Activated T-helper 1 cell treated with anti-CD3 and anti-CD28 coated beads, Interleukin-12 subunit alpha, Interleukin-12 subunit beta, Interleukin-2, Interleukin-4 antibody, amounts not matched to agents 30 ng/mL and 10 ng/mL and 1 ng/mL, durations not matched to agents 14 hours and 24 hours and 36 hours (primary cell): ENCODE measurements around the gene HIPK2. TPM values are rescaled to one million over a fixed set of nuclear protein-coding genes. Genes with fewer than 3 reads are reported as not detected.
"Not testable (repeated sequence)": the region's sequence is repeated elsewhere in the genome, so short reads cannot be mapped to it uniquely, and the experiment has no call there.

Experiments
- DNase-seq: peaks from one replicate; pipeline ENCODE4 v3.0.0; 2021; ENCODE audit warnings: low spot score
- H3K27ac Mint-ChIP-seq: one replicate; pipeline ENCODE4 v1.8.0; 2021; ENCODE audit warnings: mild to moderate bottlenecking, mixed read lengths
- H3K27me3 Mint-ChIP-seq: one replicate; pipeline ENCODE4 v1.8.0; 2022; ENCODE audit warnings: mild to moderate bottlenecking, moderate library complexity, mixed read lengths; ENCODE audit not compliant: insufficient read depth
- H3K36me3 Mint-ChIP-seq: one replicate; pipeline ENCODE4 v1.8.0; 2021; ENCODE audit warnings: low read depth, mixed read lengths
- H3K4me1 Mint-ChIP-seq: one replicate; pipeline ENCODE4 v1.8.0; 2021; ENCODE audit warnings: low read depth, mixed read lengths
- H3K4me3 Mint-ChIP-seq: one replicate; pipeline ENCODE4 v1.8.0; 2021; ENCODE audit warnings: mild to moderate bottlenecking, moderate library complexity, mixed read lengths
- H3K9me3 Mint-ChIP-seq: one replicate; pipeline ENCODE4 v1.8.0; 2021; ENCODE audit warnings: mixed read lengths
- intact Hi-C: fragments of 100-400 bp; cut with micrococcal nuclease; formaldehyde crosslinking; loops from one replicate; pipeline ENCODE4 v1.15.1; 2024
- total RNA-seq: library from RNA; stranded (reverse); gene quantifications from 2 replicates; pipeline ENCODE4 v1.2.3, GENCODE V29; 2022

Gene HIPK2
- total RNA-seq, 1 donor from 2014 or later, result 28.3 TPM

- H3K27ac Mint-ChIP-seq, result no peak overlapping the region
- H3K27me3 Mint-ChIP-seq, result no peaks in the 10 kb centered on the region
- H3K4me1 Mint-ChIP-seq, result no peaks in the 10 kb centered on the region
- H3K9me3 Mint-ChIP-seq, result no peaks in the 10 kb centered on the region
- intact Hi-C loops, result no loop called here
- peaks cover 26% of the 10 kb centered on the region for H3K36me3 Mint-ChIP-seq
- DNase-seq, result no peak
- no peak overlapping the region for H3K4me3 Mint-ChIP-seq
Measured at GRCh38 chr7:139613971-139614411, 163.8 kb downstream of the HIPK2 start.

GRCh38 chr7:139611556-139611955 lies 166.2 kb downstream of the HIPK2 start:
- H3K27me3 Mint-ChIP-seq, DNase-seq, intact Hi-C loops, H3K9me3 Mint-ChIP-seq, H3K27ac Mint-ChIP-seq, H3K4me1 Mint-ChIP-seq, H3K4me3 Mint-ChIP-seq: not testable (repeated sequence)
- H3K36me3 Mint-ChIP-seq, result peaks cover 29% of the 10 kb centered on the region

DNA sequence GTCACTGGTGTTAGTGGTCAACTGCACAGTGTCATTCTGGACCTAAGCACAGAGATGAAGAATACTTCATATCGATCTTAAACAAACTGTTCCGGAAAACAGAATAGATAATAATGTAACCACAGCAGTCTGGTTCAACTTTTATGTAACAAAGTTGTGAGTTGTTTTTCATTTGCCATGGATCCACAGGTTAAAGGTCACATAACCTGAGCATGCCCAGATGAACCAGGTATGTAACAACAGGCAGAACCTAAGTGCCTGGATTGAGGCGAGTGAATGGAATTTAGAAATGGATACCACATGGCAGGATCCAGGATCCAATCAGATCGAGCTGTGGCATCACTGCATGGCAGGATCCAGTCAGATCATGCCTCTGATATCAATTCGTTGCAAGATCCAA lies 167.2 kb downstream of the HIPK2 start:
- H3K4me3 Mint-ChIP-seq, result no peak overlapping the region
- H3K9me3 Mint-ChIP-seq, result no peaks in the 10 kb centered on the region
- H3K27me3 Mint-ChIP-seq, result no peaks in the 10 kb centered on the region
- intact Hi-C loops, result no loop called here
- peaks cover 27% of the 10 kb centered on the region for H3K36me3 Mint-ChIP-seq
- no peak overlapping the region for H3K27ac Mint-ChIP-seq
- H3K4me1 Mint-ChIP-seq, result no peaks in the 10 kb centered on the region
- DNase-seq, result no peak

DNA sequence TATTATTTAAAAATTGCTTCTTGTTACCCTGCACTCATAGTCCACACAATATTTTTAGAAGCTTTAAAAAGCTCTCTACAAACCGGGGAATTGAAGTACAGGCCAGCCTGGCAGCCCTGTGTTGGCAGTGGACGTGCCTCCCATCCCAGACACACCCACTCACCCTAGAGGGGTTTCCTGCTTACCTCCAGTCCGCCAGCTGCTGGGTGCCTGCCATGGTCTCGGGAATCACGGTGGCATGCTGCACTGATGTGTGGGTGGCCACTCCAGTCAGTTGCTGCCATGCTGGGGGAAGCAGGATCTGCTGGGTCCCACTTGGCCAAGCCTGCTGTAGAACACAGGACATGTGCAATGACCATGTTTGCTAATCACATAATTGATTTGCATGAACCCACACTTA lies 173.9 kb downstream of the HIPK2 start:
- H3K4me1 Mint-ChIP-seq, result no peaks in the 10 kb centered on the region
- no peak overlapping the region for H3K27ac Mint-ChIP-seq
- intact Hi-C loops, result no loop called here
- no peak overlapping the region for H3K4me3 Mint-ChIP-seq
- no peaks in the 10 kb centered on the region for H3K9me3 Mint-ChIP-seq
- H3K36me3 Mint-ChIP-seq, result peaks cover 19% of the 10 kb centered on the region
- H3K27me3 Mint-ChIP-seq, result no peaks in the 10 kb centered on the region
- DNase-seq, result no peak

GRCh38 chr7:139603282-139603681 lies 174.5 kb downstream of the HIPK2 start:
- intact Hi-C loops, result no loop called here

DNA sequence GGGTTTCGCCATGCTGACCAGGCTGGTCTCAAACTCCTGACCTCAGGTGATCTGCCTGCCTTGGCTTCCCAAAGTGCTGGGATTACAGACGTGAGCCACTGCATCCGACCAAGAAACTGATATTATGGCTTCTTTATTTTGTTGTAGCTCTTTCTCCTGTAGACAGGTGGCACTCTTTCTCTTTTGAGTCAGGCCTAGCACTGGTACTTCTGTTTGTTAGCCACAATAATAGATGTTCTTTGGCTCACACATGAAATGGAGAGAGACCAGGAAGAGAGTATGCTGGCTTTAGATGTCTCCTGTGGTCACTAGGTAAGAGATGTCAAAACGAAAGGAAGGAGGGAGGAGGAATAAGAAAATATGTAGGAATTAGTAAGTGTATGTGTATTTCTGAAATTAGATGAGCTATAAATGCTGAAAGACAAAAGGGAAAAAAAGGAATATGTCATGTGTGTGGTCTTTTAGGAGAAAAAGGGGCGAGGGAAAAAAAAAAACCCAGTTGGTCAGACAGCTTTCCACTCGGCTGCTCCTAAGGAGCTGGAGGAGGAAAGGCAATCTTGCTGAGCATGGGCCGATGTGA lies 175.6 kb downstream of the HIPK2 start:
- H3K27ac Mint-ChIP-seq, result no peak overlapping the region
- no peak overlapping the region for H3K4me3 Mint-ChIP-seq
- peaks cover 19% of the 10 kb centered on the region for H3K36me3 Mint-ChIP-seq
- intact Hi-C loops, result loop anchor here (1.0 kb wide), 3 partner anchors 18 to 400 kb away; no protein-coding TSS in a partner anchor
- no peaks in the 10 kb centered on the region for H3K27me3 Mint-ChIP-seq
- no peak for DNase-seq
- no peaks in the 10 kb centered on the region for H3K9me3 Mint-ChIP-seq
- no peaks in the 10 kb centered on the region for H3K4me1 Mint-ChIP-seq

More at GRCh38 chr7:139603282-139603681, 174.5 kb downstream of the HIPK2 start:
- H3K4me1 Mint-ChIP-seq, result no peaks in the 10 kb centered on the region
- no peak overlapping the region for H3K4me3 Mint-ChIP-seq
- no peak for DNase-seq
- H3K27ac Mint-ChIP-seq, result no peak overlapping the region
- H3K27me3 Mint-ChIP-seq, result no peaks in the 10 kb centered on the region
- no peaks in the 10 kb centered on the region for H3K9me3 Mint-ChIP-seq
- peaks cover 22% of the 10 kb centered on the region for H3K36me3 Mint-ChIP-seq

- H3K4me1 Mint-ChIP-seq, result no peaks in the 10 kb centered on the region
- H3K4me3 Mint-ChIP-seq, result no peak overlapping the region
- no peaks in the 10 kb centered on the region for H3K27me3 Mint-ChIP-seq
- no peak for DNase-seq
- H3K9me3 Mint-ChIP-seq, result no peaks in the 10 kb centered on the region
- peaks cover 15% of the 10 kb centered on the region for H3K36me3 Mint-ChIP-seq
- no peak overlapping the region for H3K27ac Mint-ChIP-seq
- intact Hi-C loops, result no loop called here
Measured at GRCh38 chr7:139601176-139601575, 176.6 kb downstream of the HIPK2 start.

- Mint-ChIP-seq H3K27me3 (no peaks in the 10 kb centered on the region), H3K27ac (no peak overlapping the region), H3K9me3 (no peaks in the 10 kb centered on the region), H3K36me3 (peaks cover 17% of the 10 kb centered on the region), H3K4me3 (no peak overlapping the region), H3K4me1 (no peaks in the 10 kb centered on the region)
- intact Hi-C loops, result no loop called here
- DNase-seq, result no peak
Measured at GRCh38 chr7:139600306-139600705, 177.5 kb downstream of the HIPK2 start.

GRCh38 chr7:139598642-139599041 lies 179.2 kb downstream of the HIPK2 start:
- Mint-ChIP-seq H3K36me3 (peaks cover 20% of the 10 kb centered on the region), H3K4me1 (no peaks in the 10 kb centered on the region), H3K27me3 (no peaks in the 10 kb centered on the region), H3K9me3 (no peaks in the 10 kb centered on the region), H3K27ac (no peak overlapping the region), H3K4me3 (no peak overlapping the region)
- DNase-seq, result no peak
- intact Hi-C loops, result no loop called here

GRCh38 chr7:139597028-139597427 lies 180.8 kb downstream of the HIPK2 start:
- Mint-ChIP-seq H3K4me1 (no peaks in the 10 kb centered on the region), H3K36me3 (peaks cover 25% of the 10 kb centered on the region), H3K27me3 (no peaks in the 10 kb centered on the region), H3K9me3 (no peaks in the 10 kb centered on the region), H3K27ac (no peak overlapping the region), H3K4me3 (no peak overlapping the region)
- intact Hi-C loops, result no loop called here
- DNase-seq, result no peak

DNA sequence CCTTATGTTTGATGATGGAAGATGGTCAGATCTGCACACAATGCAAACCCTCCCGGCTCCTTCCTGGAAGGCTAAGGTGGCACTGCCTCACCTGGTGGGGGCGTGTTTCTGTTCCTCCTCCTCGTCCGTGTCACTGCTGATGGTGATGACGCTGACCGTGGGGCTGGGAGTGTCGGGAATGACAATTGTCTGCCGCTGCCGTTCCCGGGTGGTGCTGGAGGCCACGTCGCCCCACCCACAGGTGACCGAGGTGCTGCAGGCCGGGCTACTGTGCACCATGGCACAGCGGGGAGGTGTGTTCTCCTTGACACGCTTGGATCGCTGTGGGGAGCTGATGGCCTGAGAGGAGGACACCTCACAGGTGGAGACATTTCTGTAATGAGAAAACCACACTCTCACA lies 181.2 kb downstream of the HIPK2 start:
- no peaks in the 10 kb centered on the region for H3K27me3 Mint-ChIP-seq
- intact Hi-C loops, result no loop called here
- H3K4me3 Mint-ChIP-seq, result no peak overlapping the region
- peaks cover 25% of the 10 kb centered on the region for H3K36me3 Mint-ChIP-seq
- no peaks in the 10 kb centered on the region for H3K9me3 Mint-ChIP-seq
- no peak for DNase-seq
- no peak overlapping the region for H3K27ac Mint-ChIP-seq
- H3K4me1 Mint-ChIP-seq, result no peaks in the 10 kb centered on the region

DNA sequence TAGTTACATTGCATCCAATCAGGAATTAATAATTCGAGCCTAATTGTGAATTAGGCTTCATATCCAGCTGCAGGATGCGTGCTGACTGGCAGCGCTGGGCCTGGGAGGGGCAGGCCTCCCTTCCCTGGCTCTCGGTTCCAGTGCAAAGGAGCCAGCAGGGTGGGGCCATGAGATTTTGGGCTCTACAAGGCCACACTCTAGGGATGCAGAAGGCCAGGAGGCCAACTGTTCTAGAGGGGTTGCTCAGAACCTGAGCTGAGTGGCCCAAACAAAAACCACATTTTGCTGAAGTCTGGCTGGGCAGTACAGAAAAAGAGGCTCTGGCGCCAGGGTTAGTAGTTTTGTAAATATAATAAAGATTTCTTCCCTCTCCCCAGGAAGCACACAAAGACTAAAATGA lies 182.0 kb downstream of the HIPK2 start:
- Mint-ChIP-seq H3K27me3 (no peaks in the 10 kb centered on the region), H3K4me1 (no peaks in the 10 kb centered on the region), H3K4me3 (no peak overlapping the region), H3K36me3 (peaks cover 30% of the 10 kb centered on the region), H3K27ac (no peak overlapping the region), H3K9me3 (no peaks in the 10 kb centered on the region)
- DNase-seq, result no peak
- intact Hi-C loops, result no loop called here

GRCh38 chr7:139594911-139595476 lies 182.8 kb downstream of the HIPK2 start:
- no peak overlapping the region for H3K27ac Mint-ChIP-seq
- intact Hi-C loops, result no loop called here

GRCh38 chr7:139594090-139594489 lies 183.7 kb downstream of the HIPK2 start:
- Mint-ChIP-seq H3K4me3 (no peak overlapping the region), H3K27me3 (no peaks in the 10 kb centered on the region), H3K27ac (no peak overlapping the region), H3K36me3 (peaks cover 21% of the 10 kb centered on the region), H3K9me3 (no peaks in the 10 kb centered on the region), H3K4me1 (no peaks in the 10 kb centered on the region)
- intact Hi-C loops, result no loop called here
- no peak for DNase-seq

More at GRCh38 chr7:139594911-139595476, 182.8 kb downstream of the HIPK2 start:
- no peaks in the 10 kb centered on the region for H3K27me3 Mint-ChIP-seq
- DNase-seq, result no peak
- H3K9me3 Mint-ChIP-seq, result no peaks in the 10 kb centered on the region
- H3K4me3 Mint-ChIP-seq, result no peak overlapping the region
- H3K36me3 Mint-ChIP-seq, result peaks cover 26% of the 10 kb centered on the region
- H3K4me1 Mint-ChIP-seq, result no peaks in the 10 kb centered on the region
